ENCODE measurements around the gene LHFPL3. TPM values are rescaled to one million over a fixed set of nuclear protein-coding genes. Genes with fewer than 3 reads are reported as not detected.

Gene LHFPL3
- total and polyA plus RNA-seq, 9 of the 15 experiments (the other 6 are each of a cell fraction or from before 2014, with no cell fraction given): 0.21 to 0.52 TPM; not detected in 7

GRCh38 chr7:104861729-104862390 lies 533.5 kb downstream of the LHFPL3 start:
- FAIRE-seq (no peak), ATAC-seq (no peak), DNase-seq (ENCODE audit: extremely low read depth in 1 of 4, low spot score in 3 of 4) (no peak)
- H3K4me2 ChIP-seq (ENCODE audit: insufficient read depth, low read length): no peak overlapping the region
- in situ Hi-C loops (cut with MboI): no loop called here
- H4K20me1 ChIP-seq (replicated peaks; ENCODE audit: control insufficient read depth, insufficient read depth, low read length): no peaks in the 10 kb centered on the region
- TF ChIP-seq SMAD2 (IDR thresholded peaks at IDR 0.05; ENCODE audit: low read depth, low read length) (no peak), PHF8 (IDR thresholded peaks at IDR 0.05; ENCODE audit: borderline replicate concordance, low read length) (no peak), ELF1 (tag; IDR thresholded peaks at IDR 0.05) (no peak), CBFA2T3 (IDR thresholded peaks at IDR 0.05) (no peak), KDM5B (IDR thresholded peaks at IDR 0.05; ENCODE audit: insufficient replicate concordance, low read depth, low read length) (no peak), TBP (optimal IDR thresholded peaks at IDR 0.05; ENCODE audit: low read depth, low read length) (no peak), SMAD3 (CRISPR knock-in tag; conservative IDR thresholded peaks at IDR 0.05) (no peak), ZNF609 (CRISPR knock-in tag; IDR thresholded peaks at IDR 0.05; ENCODE audit: borderline replicate concordance) (no peak), HIVEP1 (CRISPR knock-in tag; IDR thresholded peaks at IDR 0.05) (no peak), KAT7 (CRISPR knock-in tag; IDR thresholded peaks at IDR 0.05; ENCODE audit: borderline replicate concordance) (no peak)
- no TSS peak for BruUV-seq (replicated peaks)
- H3K36me3 ChIP-seq (ENCODE audit: control insufficient read depth, insufficient read depth, low read length): no peaks in the 10 kb centered on the region
- 0 out of 2 replicates have a peak, but pooled peaks cover 3% of the 10 kb centered on the region for H3K9me3 ChIP-seq (replicated peaks; ENCODE audit: control insufficient read depth, insufficient read depth, low read depth, low read length)
- no peaks in the 10 kb centered on the region for H3K4me1 ChIP-seq (replicated peaks in 1 of 2; ENCODE audit: control insufficient read depth in 2 of 2, insufficient read depth in 2 of 2, low read length in 2 of 2)
- H3K27me3 ChIP-seq (ENCODE audit: control insufficient read depth in 2 of 2, insufficient read depth in 2 of 2, low read length in 2 of 2): peaks cover 0 to 18% of the 10 kb centered on the region in 2 experiments; a peak in 3 of 5 replicates
- POLR2A ChIA-PET: interaction anchor here (0.7 to 1.4 kb wide), 5 partner anchors 10 to 630 kb away, joined by 3 to 6 read pairs (median 3); no protein-coding TSS in a partner anchor
- H3K9me1 ChIP-seq (ENCODE audit: control insufficient read depth, insufficient read depth, low read length): no peaks in the 10 kb centered on the region
- WGBS (ENCODE audit: insufficient coverage, low coverage, missing lambda C conversion rate): 0% methylated on average over 5 of the region's 5 CpGs
- CTCF ChIA-PET (ENCODE audit: low intra/inter-chr PET ratio): no interaction called here
- no peaks in the 10 kb centered on the region for H3K79me2 ChIP-seq (ENCODE audit: control insufficient read depth, insufficient read depth, low read length)
- no peak overlapping the region for H2AFZ ChIP-seq (ENCODE audit: low read depth, low read length)
- intact Hi-C loops (cut with micrococcal nuclease): no loop called here
- H3K4me3 ChIP-seq: no peak overlapping the region
- no peak overlapping the region for H3K27ac ChIP-seq (ENCODE audit: extremely low read depth, low read depth, low read length)
- H3K9ac ChIP-seq (ENCODE audit: insufficient read depth in 1 of 2, low read depth in 2 of 2, low read length in 2 of 2): no peak overlapping the region

All from K562 (cell line).